Hepatic stellate cell (primary cell): Measurements from ENCODE around the gene LRRN1.
"Not testable (repeated sequence)": the region's sequence is repeated elsewhere in the genome, so short reads cannot be mapped to it uniquely, and the experiment has no call there.

Experiments used
- DNase-seq: peaks from one replicate; pipeline ENCODE4 v3.0.0; 2011; ENCODE audit warnings: low spot score

LRRN1 gene

DNA sequence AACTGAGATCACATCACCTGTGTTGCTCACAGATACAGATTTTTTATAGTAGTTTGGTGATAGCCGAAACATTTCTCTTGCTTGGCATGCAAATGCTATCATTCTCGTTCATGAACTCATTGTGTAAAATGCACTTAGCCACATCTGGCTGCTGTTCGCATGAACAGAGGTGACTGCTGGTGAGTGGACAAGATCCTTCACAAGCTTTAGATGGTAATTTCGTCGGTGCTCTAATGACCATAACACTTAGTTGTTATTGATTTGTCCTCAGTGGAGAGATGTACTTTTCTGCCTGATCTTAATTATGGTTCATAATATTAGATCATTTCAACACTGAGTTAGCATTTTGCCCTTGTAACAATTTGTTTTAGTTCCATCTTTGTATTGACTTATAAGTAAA, 13.8 kb downstream of the LRRN1 start:
- DNase-seq, result no peak

DNA sequence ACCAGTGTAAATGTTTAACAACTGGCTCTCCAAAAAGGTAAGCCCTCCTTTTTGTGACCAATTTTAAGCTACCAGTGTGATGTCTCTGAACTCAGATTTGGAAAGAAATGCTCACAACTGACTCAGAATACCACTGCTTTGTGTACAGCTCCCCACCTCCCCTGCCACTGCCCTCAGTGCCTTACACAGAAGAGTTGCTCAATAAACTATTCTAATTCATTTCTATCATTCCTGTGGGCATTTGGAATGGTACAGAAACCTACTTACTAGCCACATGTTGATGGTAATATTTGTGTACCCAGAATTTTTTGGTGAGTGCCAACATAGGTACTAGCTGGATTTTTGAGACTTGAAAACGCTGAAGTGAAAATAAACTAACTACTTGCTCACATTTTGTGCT, 16.0 kb downstream of the LRRN1 start:
- DNase-seq, result no peak

DNA sequence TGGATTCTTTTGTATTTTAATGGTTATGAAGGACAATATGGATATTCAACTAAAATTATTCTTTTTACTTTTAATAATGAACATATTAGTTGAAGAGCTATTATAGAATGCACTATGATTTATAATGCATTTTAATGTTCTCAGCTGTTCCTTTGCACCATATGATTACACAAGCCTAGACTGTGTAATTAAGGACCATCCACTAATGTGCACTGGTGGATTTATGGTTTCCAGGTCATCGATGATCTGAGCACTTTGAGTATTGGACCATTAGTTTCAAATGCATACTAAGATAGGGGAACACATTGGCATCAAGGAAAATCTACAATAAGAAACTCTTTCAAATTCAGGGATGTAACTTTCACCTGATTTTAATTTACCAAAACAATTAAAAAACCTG, 16.8 kb downstream of the LRRN1 start:
- no peak for DNase-seq

DNA sequence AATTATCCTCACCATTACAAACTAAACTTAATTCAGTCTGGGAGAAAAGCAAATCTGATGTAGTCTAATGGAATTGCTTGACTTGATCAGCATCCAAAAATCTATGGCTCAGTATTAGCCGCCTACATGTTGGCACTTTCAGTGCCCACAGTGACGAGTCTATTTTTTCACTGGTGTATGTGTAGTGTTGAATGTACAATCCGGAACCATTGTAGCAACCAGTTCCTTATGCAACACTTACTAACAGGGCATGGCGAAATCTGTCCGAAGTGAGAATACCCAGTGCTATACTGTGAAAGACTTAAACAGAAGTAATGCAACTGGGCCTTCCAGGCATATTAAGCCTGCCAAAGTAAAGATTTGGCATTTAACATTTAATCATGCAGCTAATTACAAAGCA, 18.6 kb downstream of the LRRN1 start:
- DNase-seq, result no peak

DNA sequence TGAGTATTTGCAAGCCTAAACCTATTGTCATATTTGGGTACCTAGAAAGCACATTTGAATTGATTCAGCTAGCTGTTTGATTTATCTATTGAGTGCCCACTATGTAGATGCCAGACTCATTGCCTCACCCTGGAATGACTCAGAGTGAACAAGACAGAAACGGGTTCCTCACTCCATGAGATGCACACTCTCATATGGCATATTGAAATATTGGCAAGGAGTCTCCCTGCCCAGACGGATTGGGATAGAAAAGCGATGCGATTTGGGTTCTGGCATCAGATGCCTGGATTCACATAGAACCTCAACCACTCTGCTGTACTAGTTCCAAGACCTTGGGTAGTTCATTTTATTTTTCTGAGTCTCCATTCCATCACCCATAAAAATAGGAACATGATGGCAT, 22.5 kb downstream of the LRRN1 start:
- no peak for DNase-seq

DNA sequence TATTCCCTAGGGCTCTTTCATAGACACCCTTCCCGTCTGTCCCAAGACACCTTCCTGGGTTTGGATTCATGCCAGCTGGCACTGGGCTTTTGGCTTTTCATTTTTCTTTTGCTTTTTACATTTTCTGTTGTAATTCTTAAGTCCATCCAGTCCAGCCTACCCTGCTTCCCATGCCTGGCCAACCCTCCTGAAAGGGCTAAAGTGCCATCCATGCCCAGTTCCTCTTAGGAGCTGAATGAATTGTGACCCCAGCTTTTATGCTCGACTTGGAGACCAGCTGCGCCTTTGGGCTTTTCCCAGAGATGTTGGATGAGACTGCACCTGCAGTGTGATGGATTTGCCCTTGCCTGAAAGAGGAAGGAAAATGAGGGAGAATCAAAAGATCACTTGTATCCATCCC, 25.8 kb downstream of the LRRN1 start:
- DNase-seq, result no peak

GRCh38 chr3:3826521-3826920, 27.3 kb downstream of the LRRN1 start:
- DNase-seq, result no peak

GRCh38 chr3:3827111-3827510, 27.9 kb downstream of the LRRN1 start:
- no peak for DNase-seq

DNA sequence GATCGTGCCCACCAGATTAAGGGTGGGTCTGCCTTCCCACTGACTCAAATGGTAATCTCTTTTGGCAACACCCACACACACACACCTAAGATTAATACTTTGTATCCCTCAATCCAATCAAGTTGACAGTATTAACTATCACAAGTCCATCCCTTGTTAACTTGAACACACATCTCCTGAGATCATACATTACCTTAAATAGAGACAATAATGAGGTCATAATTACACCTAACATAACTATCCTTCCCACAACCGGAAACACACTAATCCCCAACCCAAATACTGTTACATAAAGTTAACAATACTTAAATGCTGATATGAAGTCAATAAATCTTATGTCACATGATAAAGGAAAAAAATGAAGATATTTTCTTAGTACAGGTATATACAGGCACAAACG, 29.2 kb downstream of the LRRN1 start:
- DNase-seq, result not testable (repeated sequence)

DNA sequence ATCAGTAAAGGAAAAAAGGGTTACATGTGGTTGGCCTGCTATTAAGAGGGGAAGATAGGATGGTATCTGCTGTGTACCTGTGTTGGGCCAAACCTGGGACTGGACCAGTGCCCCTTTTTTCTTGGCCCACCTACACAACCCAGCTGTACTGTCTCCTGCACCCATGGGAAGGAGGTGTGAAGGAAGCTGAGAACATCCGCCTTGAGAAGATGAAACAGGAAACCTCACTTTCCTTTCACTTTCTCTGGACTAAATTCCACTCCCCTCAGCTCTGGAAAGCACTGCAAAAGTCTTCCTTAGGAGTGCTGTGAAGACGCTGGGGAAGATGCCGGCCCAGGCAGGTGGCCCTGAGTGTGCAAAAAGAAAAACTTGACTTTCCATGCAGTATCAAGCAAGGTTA, 37.6 kb downstream of the LRRN1 start:
- no peak for DNase-seq

- no peak for DNase-seq
These were observed 43.1 kb downstream of the LRRN1 start for GRCh38 chr3:3842356-3842755.

DNA sequence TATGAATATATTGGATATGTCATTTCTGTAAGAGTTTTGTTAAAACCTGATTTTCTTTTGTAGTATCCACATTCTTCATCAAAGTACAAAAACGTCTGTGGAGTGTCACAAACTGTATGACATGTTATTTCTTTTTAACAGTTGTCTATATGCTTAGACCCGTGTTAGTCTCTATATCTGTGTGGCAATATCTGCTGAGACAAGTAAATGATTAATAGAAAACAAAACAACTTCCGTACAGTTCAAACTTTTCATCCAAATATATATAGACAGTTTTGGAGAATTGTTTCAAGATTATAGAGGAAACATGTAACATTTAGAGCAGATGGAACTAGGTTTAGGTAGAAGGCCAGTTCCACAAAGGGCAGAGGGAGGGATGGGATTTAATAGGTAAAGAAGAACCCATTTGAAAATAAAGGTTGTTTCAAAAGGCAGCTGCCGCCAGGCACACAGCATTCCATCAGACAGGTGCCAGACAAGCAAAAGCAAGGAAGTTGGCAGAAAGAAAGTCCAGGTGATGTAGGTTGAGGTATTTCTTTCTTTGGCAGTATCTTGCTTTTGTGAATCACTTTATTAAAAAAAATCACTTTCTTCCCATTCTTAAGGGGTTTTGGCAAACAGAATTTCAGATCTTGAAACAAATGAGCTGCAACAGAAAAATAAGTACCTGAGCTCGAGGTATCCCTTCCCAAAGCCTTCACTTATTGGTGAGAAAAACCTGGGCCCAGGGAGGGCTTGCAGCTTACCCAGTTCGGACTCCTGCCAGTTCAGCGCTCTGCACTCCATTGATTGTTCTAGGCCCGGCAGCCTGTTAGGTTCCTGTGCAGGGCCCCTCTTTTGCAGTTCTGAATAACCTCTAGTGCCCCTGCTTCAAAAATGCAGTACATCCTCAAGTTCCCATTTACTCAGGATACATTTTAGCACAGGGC, 49.0 kb downstream of the LRRN1 start:
- no peak for DNase-seq

- no peak for DNase-seq
These were observed 49.7 kb downstream of the LRRN1 start for GRCh38 chr3:3848923-3849275.

DNA sequence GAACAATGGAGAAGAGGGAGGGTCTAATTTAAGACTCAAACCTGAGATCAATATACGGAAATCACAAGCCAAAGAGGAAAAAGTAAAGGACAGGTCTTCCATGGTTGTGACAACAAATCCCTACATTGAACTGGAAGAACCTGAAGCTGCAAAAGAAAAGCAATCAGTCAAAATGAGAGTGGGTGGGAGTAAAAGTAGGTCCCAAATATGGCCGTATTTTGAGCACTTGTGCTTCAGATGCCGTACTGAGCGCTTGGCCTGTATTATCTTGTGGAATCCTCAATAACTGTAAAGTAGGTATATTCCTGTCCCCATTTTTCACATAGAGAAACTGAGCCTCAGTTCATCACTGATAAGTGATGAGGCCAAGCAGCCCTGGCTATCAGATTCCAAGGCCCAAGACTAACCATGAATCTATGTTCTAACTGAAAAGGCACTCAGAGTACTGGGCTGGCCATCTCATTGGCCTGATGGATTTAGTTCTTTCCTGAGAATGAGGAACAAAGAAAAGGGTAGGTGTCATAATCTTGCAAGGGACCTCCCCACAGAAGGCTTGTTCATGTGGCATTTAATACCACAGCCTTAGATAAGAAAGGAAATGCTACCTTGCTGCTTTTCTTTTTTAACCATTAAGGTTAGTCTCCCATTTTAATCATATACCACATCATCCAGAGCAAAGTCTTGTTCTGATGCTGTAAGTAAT, 52.5 kb downstream of the LRRN1 start:
- DNase-seq, result no peak

DNA sequence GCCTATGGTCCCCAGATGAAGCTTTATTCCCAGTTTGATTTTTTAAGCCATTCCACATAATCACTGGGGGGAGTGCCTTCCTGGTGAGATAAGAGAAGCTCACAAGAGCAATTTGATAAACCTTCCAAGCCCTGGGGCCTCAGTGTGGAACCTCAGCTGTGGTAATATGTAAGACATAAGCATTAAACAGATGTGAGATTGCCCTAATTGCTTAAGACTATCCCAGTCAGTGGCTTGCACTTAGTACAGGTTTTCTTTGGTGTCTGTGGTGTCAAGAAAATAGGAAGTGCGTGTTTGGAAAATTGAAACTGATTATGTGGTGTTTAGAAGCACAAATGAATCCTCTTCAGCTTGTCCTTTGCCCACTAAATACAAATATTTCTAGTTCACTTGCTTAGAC, 54.3 kb downstream of the LRRN1 start:
- DNase-seq, result no peak

- DNase-seq, result no peak
These were observed 55.8 kb downstream of the LRRN1 start for GRCh38 chr3:3855056-3855455.

DNA sequence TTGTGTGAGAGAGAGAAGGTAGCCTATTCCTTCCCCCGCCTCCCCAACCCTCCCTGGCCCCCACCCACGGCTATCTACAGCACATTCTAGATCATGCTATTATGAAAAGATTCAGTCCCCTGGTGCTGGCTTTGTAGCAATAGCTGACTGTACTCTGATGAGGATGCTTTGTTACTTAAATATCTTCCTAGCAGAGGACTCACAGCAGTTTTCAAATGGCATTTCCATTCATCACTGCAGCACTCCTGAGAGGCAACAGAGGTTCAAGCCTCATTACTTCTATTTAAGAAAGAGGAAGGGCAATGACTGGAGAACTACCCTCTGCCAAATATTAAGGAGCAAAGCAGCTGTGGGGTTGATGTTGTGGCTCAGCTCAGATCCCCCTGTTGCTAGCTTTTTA, 61.0 kb downstream of the LRRN1 start:
- no peak for DNase-seq

DNA sequence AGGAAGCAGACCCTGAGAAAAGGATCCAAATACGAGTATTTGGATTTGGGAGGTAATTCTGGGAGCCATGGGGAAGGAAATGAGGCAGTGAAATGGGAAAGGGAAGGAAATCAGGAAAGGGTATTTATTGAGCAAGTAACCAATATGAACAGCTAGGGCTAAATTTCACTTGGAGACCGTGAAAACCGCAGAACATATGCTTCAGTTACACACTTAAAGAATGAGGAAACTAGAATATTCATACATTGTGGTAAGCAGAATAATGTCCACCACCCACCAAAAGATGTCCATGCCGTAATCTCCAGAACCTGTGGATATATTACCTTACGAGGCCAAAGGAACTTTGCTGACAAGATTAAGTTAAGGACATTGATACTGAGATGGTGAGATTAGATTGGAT, 63.3 kb downstream of the LRRN1 start:
- no peak for DNase-seq

GRCh38 chr3:3875491-3875890, 76.3 kb downstream of the LRRN1 start:
- no peak for DNase-seq

GRCh38 chr3:3881050-3881449, 81.8 kb downstream of the LRRN1 start:
- DNase-seq, result no peak

DNA sequence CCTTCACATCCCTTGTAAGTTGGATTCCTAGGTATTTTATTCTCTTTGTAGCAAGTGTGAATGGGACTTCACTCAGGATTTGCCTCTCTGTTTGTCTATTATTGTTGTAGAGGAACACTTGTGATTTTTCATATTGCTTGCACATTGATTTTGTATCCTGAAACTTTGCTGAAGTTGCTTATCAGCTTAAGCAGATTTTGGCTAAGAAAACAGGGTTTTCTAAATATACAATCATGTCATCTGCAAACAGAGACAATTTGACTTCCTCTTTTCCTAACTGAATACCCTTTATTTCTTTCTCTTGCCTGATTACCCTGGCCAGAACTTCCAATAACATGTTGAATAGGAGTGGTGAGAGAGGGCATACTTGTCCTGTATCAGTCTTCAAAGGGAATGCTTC, 88.1 kb downstream of the LRRN1 start:
- DNase-seq, result not testable (repeated sequence)

- DNase-seq, result no peak
These were observed 94.4 kb downstream of the LRRN1 start for GRCh38 chr3:3893590-3893989.
